OCI-LY7 (cell line): ENCODE results near the gene KNL1. TPM values are rescaled to one million over a fixed set of nuclear protein-coding genes. Genes with fewer than 3 reads are reported as not detected.

Source experiments
- BruUV-seq: library from RNA; stranded (reverse); fragments of 400-500 nt; replicated peaks from 2 replicates; lab custom pipeline; 2021; lab: Mats Ljungman, UMichigan
- CTCF ChIA-PET: fragments of 300-600 bp; sonication (Branson Sonifier 250); formaldehyde crosslinking; loops from one replicate; lab custom pipeline; 2022; ENCODE audit warnings: antibody characterized with exemption; ENCODE audit not compliant: unreplicated experiment; lab: Charles Lee
- POLR2A ChIA-PET: fragments of 300-600 bp; sonication (Branson Sonifier 250); formaldehyde crosslinking; loops from one replicate; lab custom pipeline; 2022; ENCODE audit warnings: antibody characterized with exemption; lab: Charles Lee
- DNase-seq: peaks from one replicate; pipeline ENCODE4 v3.0.0-alpha.2; 2015; ENCODE audit warnings: low spot score
- H2AFZ ChIP-seq: fragments of 200-600 bp; sonication (generic), shearing (Covaris generic); 2 replicates; pipeline ENCODE4 v1.6.1; 2014; ENCODE audit warnings: mild to moderate bottlenecking, antibody characterized with exemption, low read length, moderate library complexity
- H3K27ac ChIP-seq: fragments of 200-600 bp; sonication (generic); 2 replicates; pipeline ENCODE4 v1.5.1; 2014; ENCODE audit warnings: mixed run types, low read depth, mild to moderate bottlenecking, moderate library complexity, low read length, inconsistent platforms; ENCODE audit not compliant: poor library complexity, severe bottlenecking
- H3K36me3 ChIP-seq: fragments of 200-600 bp; sonication (generic); 2 replicates; pipeline ENCODE4 v1.6.1; 2014; ENCODE audit warnings: mild to moderate bottlenecking, antibody characterized with exemption, low read length, moderate library complexity, mixed read lengths; ENCODE audit not compliant: insufficient read depth
- H3K4me1 ChIP-seq: fragments of 200-600 bp; sonication (generic); 2 replicates; pipeline ENCODE4 v1.5.1; 2014; ENCODE audit warnings: mild to moderate bottlenecking, low read length; ENCODE audit not compliant: insufficient read depth, poor library complexity, severe bottlenecking
- H3K4me2 ChIP-seq: fragments of 200-600 bp; sonication (generic); 2 replicates; pipeline ENCODE4 v1.6.1; 2014; ENCODE audit warnings: mild to moderate bottlenecking, low read length
- H3K4me3 ChIP-seq: fragments of 200-600 bp; sonication (generic); 2 replicates; pipeline ENCODE4 v1.5.1; 2014; ENCODE audit warnings: mild to moderate bottlenecking, low read depth, low read length; ENCODE audit not compliant: poor library complexity, severe bottlenecking
- H3K79me2 ChIP-seq: fragments of 200-600 bp; sonication (generic); 2 replicates; pipeline ENCODE4 v1.6.1; 2016; ENCODE audit warnings: low read depth, mild to moderate bottlenecking, low read length, moderate library complexity, mixed read lengths; ENCODE audit not compliant: insufficient read depth
- H3K9me2 ChIP-seq: fragments of 200-600 bp; sonication (generic); 2 replicates; pipeline ENCODE4 v1.6.1; 2016; ENCODE audit warnings: mild to moderate bottlenecking, low read length, mixed read lengths; ENCODE audit not compliant: insufficient read depth
- H3K9me3 ChIP-seq: fragments of 200-600 bp; sonication (generic); 2 replicates; pipeline ENCODE4 v1.6.1; 2014; ENCODE audit warnings: mild to moderate bottlenecking, mixed run types, low read length, mixed read lengths
- H4K20me1 ChIP-seq: fragments of 200-600 bp; sonication (generic); 2 replicates; pipeline ENCODE4 v1.6.1; 2014; ENCODE audit warnings: mild to moderate bottlenecking, antibody characterized with exemption, low read length, moderate library complexity, mixed read lengths; ENCODE audit not compliant: insufficient read depth
- CTCF ChIP-seq: fragments of 200-600 bp; sonication (generic); conservative IDR thresholded peaks from 2 replicates; pipeline ENCODE4 v1.5.1; 2014; ENCODE audit warnings: mild to moderate bottlenecking, antibody characterized with exemption, low read length, moderate library complexity, mixed read lengths
- EZH2phosphoT487 ChIP-seq: fragments of 200-600 bp; sonication (generic); IDR thresholded peaks from 2 replicates; pipeline ENCODE4 v1.6.1; 2018; ENCODE audit warnings: low read depth, borderline replicate concordance, mild to moderate bottlenecking, mixed run types, antibody characterized with exemption, low read length, moderate library complexity, mixed read lengths
- intact Hi-C: fragments of 100-400 bp; cut with micrococcal nuclease; formaldehyde crosslinking; loops from one replicate; pipeline ENCODE4 v1.10.0; 2022; ENCODE audit not compliant: unreplicated experiment
- total RNA-seq, 2 experiments: library from RNA; depleted of rRNA in 1 of 2; stranded (reverse); fragments of >200 nt in 1 of 2; shearing (Covaris generic) in 1 of 2; gene quantifications; 2 replicates each; pipeline ENCODE4 v1.2.3, GENCODE V29; 2014 to 2022

Gene KNL1
- total RNA-seq, 2 experiments from 2014 or later: 51.3 to 58.7 TPM

GRCh38 chr15:40564591-40565332, 29.3 kb upstream of the KNL1 start, which contains the start of gene CCDC32:
TSS of gene CCDC32 (minus strand) at chr15:40565042. CDS start at chr15:40563015, 2,027 bp downstream.
- CTCF ChIA-PET: interaction anchor here (1.0 to 1.7 kb wide), 3 partner anchors 11 to 25 kb away, joined by 3 to 6 read pairs (median 3); no protein-coding TSS in a partner anchor
- H3K4me3 ChIP-seq: peak within 1 kb of the TSS; percentile 92
- BruUV-seq: TSS peak; percentile 82

GRCh38 chr15:40565333-40566238, 28.5 kb upstream of the KNL1 start:
- peak; percentile 46 for DNase-seq
- peak overlapping the region; percentile 29 for H3K27ac ChIP-seq
- H3K4me1 ChIP-seq: peaks cover 46% of the 10 kb centered on the region
- peaks cover 9% of the 10 kb centered on the region; the same call in 1 of the 2 replicates for H4K20me1 ChIP-seq
- H3K9me3 ChIP-seq: no peaks in the 10 kb centered on the region
- H3K36me3 ChIP-seq: no peaks in the 10 kb centered on the region; the same call in 1 of the 2 replicates
- CTCF ChIA-PET: interaction anchor here (0.6 to 1.7 kb wide), 4 partner anchors 12 to 340 kb away, joined by 3 to 6 read pairs (median 4); no protein-coding TSS in a partner anchor
- no TSS peak for BruUV-seq
- intact Hi-C loops: loop anchor here (5.0 to 10.0 kb wide), 3 partner anchors 217 to 769 kb away; partner anchors contain the start of genes NUSAP1, OIP5 and VPS18
- no peaks in the 10 kb centered on the region for H3K9me2 ChIP-seq
- TF ChIP-seq CTCF (no peak), EZH2phosphoT487 (no peak)
- POLR2A ChIA-PET: interaction anchor here (0.6 to 1.8 kb wide), 16 partner anchors 11 to 767 kb away, joined by 3 to 22 read pairs (median 4); partner anchors contain the start of genes NUSAP1 and RAD51
- peak overlapping the region; percentile 92 for H3K4me3 ChIP-seq
- peak overlapping the region; percentile 98 for H2AFZ ChIP-seq
- H3K79me2 ChIP-seq: peaks cover 23% of the 10 kb centered on the region
- H3K4me2 ChIP-seq: peak overlapping the region; percentile 99

More at GRCh38 chr15:40564591-40565332, 29.3 kb upstream of the KNL1 start, which contains the start of gene CCDC32:
- peaks cover 15% of the 10 kb centered on the region for H3K79me2 ChIP-seq
- DNase-seq: peak; percentile 98
- intact Hi-C loops: loop anchor here (5.0 to 10.0 kb wide), 3 partner anchors 218 to 770 kb away; partner anchors contain the start of genes NUSAP1, OIP5 and VPS18
- peak within 1 kb of the TSS; percentile 98 for H2AFZ ChIP-seq
- no peaks in the 10 kb centered on the region for H3K9me3 ChIP-seq
- POLR2A ChIA-PET: interaction anchor here (0.6 to 1.8 kb wide), 16 partner anchors 11 to 768 kb away, joined by 3 to 22 read pairs (median 4); partner anchors contain the start of genes NUSAP1 and RAD51
- peak within 1 kb of the TSS; percentile 99 for H3K4me2 ChIP-seq
- no peaks in the 10 kb centered on the region for H3K9me2 ChIP-seq
- H3K27ac ChIP-seq: peak within 1 kb of the TSS; percentile 29
- no peaks in the 10 kb centered on the region; the same call in 1 of the 2 replicates for H3K36me3 ChIP-seq
- H3K4me1 ChIP-seq: peaks cover 41% of the 10 kb centered on the region
- TF ChIP-seq EZH2phosphoT487: no peak
- TF ChIP-seq CTCF: no peak
- peaks cover 1% of the 10 kb centered on the region; the same call in 1 of the 2 replicates for H4K20me1 ChIP-seq
